ENCODE results near the gene TRPM2.

The TRPM2 gene

GRCh38 chr21:44353191-44353970, at the start of gene TRPM2:
TSS of gene TRPM2 (plus strand) at chr21:44353621. CDS start at chr21:44353701, 80 bp downstream.
- DNase-seq, result peak; percentile 29

DNA sequence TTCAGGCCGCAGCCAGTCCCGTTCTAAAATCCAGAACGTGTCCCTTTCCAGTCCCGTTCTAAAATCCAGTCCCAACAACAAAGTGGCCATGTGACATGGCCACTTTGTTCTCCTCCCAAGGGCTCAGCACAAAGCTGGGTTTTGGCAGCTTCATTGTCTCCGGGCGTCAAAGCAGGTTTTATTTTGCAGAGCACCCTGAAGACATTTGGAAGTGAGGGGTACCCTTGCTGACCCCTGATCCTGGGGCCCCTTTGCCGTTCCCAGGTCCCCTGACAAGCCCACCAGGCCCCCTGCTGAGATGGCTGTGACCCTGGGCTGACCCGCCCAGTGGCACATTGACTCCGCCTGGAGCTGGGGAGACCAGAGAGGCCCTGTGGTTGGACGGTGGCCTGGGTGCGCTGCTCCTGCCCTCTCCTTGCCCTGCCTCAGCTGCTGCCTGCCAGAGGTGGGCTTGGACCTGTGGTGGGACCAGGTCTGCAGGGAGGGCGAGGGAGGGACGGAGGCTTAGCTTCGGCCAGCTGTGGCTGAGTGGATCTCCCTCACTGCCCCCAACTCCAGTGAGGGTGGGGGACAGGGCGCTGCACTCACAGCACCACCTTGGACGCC, 49.3 kb upstream of the TRPM2 start:
- DNase-seq, result no peak

DNA sequence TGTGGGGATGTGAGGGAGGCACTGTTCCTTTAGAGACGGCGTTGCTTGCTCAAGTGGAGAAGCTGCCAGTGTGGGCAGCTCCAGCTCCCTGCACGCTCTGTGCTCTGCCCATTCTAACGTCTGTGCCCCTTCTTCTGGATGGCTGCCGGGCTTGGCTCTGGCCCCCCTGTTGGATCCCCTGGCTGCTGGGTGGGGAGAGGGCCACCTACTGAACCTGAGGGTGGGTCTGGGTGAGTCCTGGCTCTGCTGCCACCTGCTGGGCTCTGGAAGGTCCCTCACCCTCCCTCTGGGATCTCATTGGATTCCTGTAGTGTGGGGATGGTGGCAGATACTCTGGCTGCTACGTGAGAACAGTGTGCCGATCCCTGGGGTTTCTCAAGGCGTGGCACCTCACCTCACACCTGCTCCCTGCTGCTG, 48.5 kb upstream of the TRPM2 start:
- DNase-seq, result peak; percentile 28

GRCh38 chr21:44305691-44306090, 47.7 kb upstream of the TRPM2 start:
- no peak for DNase-seq

DNA sequence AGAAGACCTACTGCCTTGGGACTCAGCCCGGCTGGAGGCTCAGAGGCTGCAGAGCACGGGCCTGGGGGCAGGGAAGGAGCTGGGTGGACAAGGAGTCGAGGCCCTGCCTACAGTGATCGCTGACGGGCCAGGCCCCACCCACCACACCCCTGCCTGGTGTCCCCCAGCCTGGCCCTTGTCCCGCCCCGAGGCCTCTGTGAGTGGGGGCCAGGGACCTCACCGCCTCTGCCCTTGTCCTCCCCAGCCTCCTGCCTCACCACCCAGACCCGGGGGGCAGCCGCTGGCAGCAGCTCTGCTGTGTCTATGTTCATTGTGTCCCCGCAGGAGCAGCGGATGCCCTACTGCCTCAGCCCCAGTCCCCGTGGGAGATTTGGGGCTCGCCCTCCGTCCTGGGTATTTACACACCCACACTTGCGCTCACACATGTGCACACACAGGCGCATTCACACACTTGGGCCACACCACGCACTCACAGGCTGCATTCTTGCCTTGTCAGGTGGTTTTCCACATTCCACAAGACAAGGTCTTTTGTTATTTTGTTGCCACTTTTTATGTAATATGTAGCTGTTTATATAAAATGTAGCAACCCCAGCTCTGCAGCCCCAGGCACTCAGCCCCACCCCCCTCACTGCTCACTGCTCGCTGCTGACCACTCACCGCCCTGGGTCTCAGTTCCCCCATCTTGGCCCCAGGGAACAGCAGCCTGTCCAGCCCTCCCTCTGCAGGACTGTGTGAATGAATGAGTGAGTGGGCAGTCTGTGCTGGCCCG, 46.3 kb upstream of the TRPM2 start:
- no peak for DNase-seq

- no peak for DNase-seq
Measured at GRCh38 chr21:44310628-44311507, 42.6 kb upstream of the TRPM2 start.

GRCh38 chr21:44312089-44312488, 41.3 kb upstream of the TRPM2 start:
- no peak for DNase-seq

- no peak for DNase-seq
Measured at GRCh38 chr21:44312716-44313115, 40.7 kb upstream of the TRPM2 start.

DNA sequence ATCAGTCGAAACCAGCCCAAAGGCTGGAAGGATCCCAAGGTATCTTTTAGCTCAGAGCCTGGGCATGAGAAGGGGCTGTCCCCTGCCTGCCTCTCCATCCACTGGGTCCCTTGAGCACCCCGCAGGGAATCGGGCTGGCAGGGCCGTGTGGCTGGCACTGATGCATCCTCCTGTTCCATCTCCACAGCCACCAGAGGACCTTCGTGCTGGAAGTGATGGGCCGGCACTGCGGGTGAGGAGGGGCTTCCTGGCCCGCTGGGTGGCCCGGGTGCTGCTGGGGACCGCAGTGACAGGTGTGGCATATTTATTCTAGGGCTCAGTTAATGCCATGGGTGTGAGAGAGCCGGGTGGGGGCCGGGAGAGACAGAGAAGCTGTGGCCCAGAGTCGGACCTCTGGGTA, 40.0 kb upstream of the TRPM2 start:
- no peak for DNase-seq

DNA sequence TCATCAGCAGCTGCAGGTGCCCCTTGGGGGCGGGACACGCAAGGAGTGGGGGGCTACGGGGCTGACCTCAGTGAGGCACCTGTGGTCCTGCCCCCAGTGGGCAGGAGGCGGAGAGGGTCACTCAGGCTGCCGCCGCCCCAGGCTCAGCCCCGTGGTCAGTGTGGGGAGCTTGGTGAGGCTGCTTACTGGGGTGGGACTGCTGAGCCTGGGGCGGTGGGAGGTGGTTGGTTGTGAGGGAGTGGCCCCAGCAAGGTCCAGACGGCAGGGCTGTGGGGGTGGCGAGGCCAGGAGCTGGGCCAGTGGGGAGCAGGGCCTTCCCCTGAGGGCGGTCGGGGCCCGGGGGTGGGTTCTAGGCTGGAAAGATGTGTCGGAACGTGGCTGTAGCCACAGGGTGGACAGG, 39.3 kb upstream of the TRPM2 start:
- no peak for DNase-seq

DNA sequence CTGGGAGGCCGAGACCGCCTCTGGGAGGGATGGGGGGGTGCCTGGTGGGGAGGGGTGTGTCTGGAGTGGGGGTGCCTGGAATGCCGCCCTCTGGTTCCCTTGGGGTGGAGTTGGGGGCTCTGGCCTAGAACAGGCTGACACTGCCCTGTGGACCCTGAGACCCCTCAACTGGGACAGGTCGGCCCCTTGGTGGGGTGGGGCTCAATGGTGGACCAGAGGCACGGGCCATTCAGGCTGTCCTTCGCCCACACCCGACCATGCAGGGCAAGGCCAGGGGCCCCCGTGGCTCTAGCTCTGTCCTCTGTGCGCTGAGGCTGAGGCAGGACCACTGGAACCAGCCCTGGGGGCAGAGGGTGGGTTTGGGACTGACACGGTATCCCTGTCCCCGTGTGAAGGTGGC, 38.9 kb upstream of the TRPM2 start:
- no peak for DNase-seq

GRCh38 chr21:44315691-44316203, 37.7 kb upstream of the TRPM2 start:
- no peak for DNase-seq

GRCh38 chr21:44316277-44316900, 37.0 kb upstream of the TRPM2 start:
- no peak for DNase-seq

DNA sequence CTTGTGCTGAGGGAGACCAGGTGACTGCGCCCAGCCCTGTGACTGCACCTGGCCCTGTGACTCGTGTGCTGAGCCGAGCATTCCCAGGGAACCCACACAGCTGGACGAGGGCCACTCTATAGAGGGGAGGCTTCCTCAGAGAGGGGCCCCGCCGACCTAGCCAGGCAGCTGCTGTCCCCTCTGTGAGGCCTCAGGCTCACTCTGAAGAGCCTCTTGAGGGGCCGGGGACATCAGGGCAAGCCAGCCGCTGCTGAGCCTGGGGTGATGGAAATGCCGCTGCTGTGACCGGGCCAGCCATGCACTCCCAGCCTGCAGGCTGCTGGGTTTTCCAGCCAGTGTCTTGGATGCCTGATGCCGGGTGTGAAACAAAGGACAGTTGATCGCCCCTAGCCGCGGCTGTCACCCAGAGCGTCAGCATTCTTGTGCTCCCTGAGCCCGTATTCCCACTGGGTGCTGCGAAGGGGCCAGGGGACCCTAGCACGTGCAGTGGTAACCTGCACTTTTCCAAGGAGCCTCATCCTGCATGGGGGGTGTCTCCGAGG, 36.1 kb upstream of the TRPM2 start:
- no peak for DNase-seq

DNA sequence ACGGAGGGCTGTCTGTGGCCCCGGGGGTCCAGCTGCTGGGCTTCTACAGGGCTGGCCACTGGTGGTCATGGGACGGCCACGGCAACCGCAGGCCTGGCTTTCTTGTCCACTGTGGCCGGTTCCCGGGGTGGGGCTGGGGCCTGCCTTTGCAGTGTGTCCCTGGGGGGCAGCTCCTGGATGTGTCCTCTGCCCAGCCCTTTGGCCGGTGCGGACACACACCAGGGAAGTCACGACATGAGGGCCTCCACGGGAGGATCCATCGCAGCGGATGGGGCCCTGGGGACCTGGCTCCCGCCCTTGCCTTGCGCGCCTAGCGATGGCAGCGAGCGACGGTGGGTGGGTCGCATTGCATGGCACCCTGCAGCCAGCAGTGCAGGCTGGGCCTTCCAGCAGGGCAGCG, 35.5 kb upstream of the TRPM2 start:
- no peak for DNase-seq

DNA sequence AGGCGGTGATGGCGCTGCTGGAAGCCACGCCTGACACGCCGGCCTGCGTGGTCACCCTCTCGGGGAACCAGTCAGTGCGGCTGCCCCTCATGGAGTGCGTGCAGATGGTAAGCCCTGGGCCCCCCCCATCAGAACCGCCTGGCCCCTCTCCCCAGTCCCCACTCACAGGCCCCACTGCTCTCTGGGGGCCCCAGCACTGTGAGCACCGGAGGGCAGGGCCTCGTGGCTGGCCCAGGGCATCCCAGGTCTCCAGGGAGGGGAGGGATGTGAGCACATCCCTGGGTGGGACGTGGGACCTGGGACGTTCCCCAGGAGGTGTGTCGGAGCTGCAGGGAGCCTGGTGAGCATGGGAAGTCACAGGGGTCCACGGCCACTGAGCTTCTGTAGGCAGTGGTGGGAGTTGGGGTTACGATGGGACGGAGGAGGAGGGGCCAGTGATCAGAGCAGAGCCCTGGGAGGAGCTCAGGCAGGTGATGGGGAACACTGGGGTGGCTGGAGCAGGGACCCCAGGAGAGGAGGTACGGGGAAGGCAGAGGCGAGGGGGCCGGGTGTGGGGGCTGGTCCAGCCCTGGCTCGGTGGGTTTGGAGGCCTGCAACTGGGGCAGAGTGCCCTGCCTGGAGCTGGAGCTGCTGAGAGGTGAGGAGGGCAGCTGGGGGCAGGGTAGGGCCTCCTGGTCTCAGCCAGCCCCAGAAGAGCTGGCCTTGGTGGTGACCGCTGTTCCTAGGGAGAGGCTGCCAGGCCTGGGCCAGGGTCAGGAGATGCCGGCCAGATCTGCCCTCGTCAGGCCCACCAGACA, 34.7 kb upstream of the TRPM2 start:
- no peak for DNase-seq

DNA sequence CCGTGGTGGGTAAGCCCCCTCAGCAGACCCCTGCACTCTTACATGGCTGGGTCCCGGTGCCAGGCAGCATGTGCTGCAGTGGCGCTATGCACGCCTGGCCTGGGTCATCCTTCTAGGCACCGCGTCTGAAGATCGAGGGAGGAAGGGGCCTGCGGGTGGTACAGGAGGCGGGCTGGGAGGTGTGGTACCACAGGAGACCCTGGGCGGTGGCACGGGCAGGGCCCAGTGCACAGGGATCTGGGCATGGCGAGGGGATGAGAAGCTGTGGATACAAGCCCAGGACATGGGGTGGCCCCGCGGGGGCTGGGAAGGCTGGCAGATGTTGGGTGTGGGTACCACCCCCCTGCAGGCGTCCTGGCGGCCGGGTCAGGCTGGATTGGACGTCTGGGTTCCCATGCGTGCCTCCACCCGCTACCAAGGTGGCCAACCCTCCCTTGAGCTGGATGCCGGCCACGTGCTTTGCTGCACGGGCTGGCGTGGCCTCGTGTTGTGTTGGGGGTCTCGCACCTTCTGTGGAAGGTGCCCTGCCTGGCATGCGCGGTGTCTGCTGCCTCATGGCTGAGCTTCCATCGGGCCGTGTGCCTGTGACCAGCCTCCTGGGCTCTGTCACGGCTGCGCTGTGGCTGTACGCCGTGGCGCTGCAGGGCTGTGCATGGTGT, 33.9 kb upstream of the TRPM2 start:
- no peak for DNase-seq

DNA sequence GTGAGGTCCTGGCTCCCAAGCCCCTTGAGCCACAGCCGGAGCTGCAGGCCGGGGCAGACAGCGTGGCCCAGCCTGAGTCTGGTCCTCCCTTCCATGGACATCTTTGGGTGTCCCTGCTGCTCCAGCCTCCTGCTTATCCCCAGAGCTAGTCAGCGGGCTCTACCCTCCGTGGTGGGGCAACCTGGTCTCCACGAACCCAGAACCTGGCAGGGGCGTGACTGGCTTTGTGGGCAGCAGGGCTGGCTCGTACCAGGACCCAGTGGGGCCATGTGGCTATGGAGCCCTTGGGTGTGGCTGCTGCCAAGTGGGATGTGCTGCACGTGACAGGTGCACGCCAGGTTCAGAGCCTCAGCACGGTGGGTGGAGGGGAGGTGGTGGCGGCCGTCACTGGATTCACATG, 32.6 kb upstream of the TRPM2 start:
- DNase-seq, result no peak

- DNase-seq, result no peak
Measured at GRCh38 chr21:44321846-44322450, 31.5 kb upstream of the TRPM2 start.

All from CD4-positive, alpha-beta T cell treated with Interleukin-21 for 1 hour (primary cell).